ENCODE results near the gene ITIH5. TPM values are rescaled to one million over a fixed set of nuclear protein-coding genes. Genes with fewer than 3 reads are reported as not detected.
"Not testable (repeated sequence)": the region's sequence is repeated elsewhere in the genome, so short reads cannot be mapped to it uniquely, and the experiment has no call there.

The ITIH5 gene
- total RNA-seq, 1 experiment from 2014 or later = not detected

DNA sequence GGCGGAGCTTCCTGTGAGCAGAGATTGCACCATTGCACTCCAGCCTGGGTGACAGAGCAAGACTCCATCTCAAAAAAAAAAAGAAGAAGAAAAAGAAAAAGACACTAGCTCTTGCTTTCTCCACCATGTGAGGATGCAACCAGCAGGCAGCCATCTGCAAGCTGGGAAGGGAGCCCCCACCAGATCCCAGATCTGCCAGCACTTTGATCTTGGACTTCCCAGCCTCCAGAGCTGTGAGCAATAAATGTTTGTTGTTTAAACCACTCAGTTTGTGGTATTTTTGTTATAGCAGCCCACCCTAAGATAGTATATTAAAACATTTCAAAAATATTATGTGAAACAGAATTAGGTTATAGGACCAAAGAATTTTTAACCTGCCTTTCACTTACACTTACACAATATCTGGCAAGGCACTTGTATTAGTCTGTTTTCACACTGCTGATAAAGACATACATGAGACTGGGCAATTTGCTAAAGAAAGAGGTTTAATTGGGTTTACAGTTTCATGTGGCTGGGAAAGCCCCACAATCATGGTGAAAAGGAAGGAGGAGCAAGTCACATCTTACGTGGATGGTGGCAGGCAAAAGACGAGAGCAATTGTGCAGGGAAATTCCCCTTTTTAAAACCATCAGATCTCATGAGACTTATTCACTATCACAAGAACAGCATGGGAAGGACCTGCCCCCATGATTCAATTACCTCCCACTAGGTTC is 24.3 kb upstream of the ITIH5 start:
- H3K27ac Mint-ChIP-seq (ENCODE audit: low read depth, unreplicated experiment); POLR2A ChIA-PET; intact Hi-C loops (cut with micrococcal nuclease); DNase-seq (ENCODE audit: unreplicated experiment); H3K36me3 Mint-ChIP-seq (ENCODE audit: insufficient read depth, unreplicated experiment); BruUV-seq (replicated peaks); H3K27me3 Mint-ChIP-seq (ENCODE audit: insufficient read depth, unreplicated experiment); H3K4me3 Mint-ChIP-seq (ENCODE audit: unreplicated experiment): not testable (repeated sequence)
- Mint-ChIP-seq H3K4me1 (ENCODE audit: insufficient read depth, unreplicated experiment) (peaks cover 12% of the 10 kb centered on the region), H3K9me3 (ENCODE audit: unreplicated experiment) (peaks cover 28% of the 10 kb centered on the region)
- CTCF ChIA-PET = interaction anchor here (1.0 to 1.3 kb wide), 2 partner anchors 166 kb away, joined by 7 read pairs; no protein-coding TSS in a partner anchor

DNA sequence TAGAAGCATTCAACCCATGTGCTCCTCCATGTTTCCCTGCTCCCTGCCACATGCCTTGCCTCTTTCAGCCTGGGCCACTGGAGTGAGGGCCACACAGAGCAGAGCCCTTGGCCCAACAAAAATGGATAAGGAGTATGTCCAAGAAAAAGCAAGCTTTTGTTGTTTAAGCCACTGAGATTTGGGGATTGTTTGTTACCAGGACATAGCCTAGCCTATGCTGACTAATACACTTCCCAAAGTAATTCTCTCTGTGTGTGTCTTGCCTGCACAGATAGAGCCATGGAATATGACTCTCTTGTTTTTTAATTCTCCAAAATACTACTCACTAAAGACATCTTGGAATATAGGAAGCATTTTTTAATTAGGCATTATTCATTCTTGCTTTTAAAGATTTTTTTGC is 22.8 kb upstream of the ITIH5 start:
- H3K36me3 Mint-ChIP-seq (ENCODE audit: insufficient read depth, unreplicated experiment) = no peaks in the 10 kb centered on the region
- DNase-seq (ENCODE audit: unreplicated experiment) = no peak
- no peaks in the 10 kb centered on the region for H3K27me3 Mint-ChIP-seq (ENCODE audit: insufficient read depth, unreplicated experiment)
- CTCF ChIA-PET = interaction anchor here (4.4 to 5.8 kb wide), 2 partner anchors 158 to 165 kb away, joined by 68 to 136 read pairs; no protein-coding TSS in a partner anchor
- H3K4me1 Mint-ChIP-seq (ENCODE audit: insufficient read depth, unreplicated experiment) = peaks cover 12% of the 10 kb centered on the region
- H3K27ac Mint-ChIP-seq (ENCODE audit: low read depth, unreplicated experiment) = no peak overlapping the region
- H3K9me3 Mint-ChIP-seq (ENCODE audit: unreplicated experiment) = peaks cover 28% of the 10 kb centered on the region
- intact Hi-C loops (cut with micrococcal nuclease) = no loop called here
- no peak for TF ChIP-seq CTCF (IDR thresholded peaks at IDR 0.05; ENCODE audit: unreplicated experiment)
- no TSS peak for BruUV-seq (replicated peaks)
- POLR2A ChIA-PET = no interaction called here
- no peak overlapping the region for H3K4me3 Mint-ChIP-seq (ENCODE audit: unreplicated experiment)

DNA sequence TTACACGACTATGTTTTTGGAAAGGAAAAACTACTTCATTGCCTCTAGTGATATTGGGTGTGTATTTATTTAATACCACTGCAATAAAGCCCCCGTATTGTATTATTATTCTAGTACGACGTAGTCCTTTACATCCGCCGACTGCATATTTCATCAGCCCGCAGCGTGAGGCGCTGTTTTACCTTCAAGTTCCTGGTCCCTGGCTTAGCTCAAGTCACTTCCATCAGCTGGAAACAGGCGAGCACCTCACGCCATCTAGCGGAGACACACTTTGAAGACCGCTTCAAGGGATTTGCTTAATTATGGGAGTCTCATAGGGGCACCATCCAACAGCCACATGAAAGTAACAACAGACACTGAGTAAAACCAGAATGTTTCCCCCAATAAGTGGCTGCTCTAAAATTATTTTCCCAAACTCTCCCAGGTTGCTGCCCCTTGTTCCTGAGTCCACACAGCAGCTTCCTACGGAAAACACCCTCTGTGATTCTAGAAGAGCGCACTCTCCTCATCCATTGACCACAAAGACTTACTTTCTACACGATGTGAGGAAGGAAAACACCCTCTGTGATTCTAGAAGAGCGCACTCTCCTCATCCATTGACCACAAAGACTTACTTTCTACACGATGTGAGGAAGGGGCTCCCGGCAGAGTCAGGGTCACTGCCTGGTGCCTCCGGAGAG is 20.6 kb upstream of the ITIH5 start:
- TF ChIP-seq CTCF (IDR thresholded peaks at IDR 0.05; ENCODE audit: unreplicated experiment) = peak; percentile 90
- DNase-seq (ENCODE audit: unreplicated experiment) = peak; percentile 89
- ChIA-PET CTCF (interaction anchor here (0.6 to 5.8 kb wide), 40 partner anchors 9 to 1630 kb away, joined by 3 to 136 read pairs (median 4); no protein-coding TSS in a partner anchor), POLR2A (interaction anchor here (0.7 to 2.2 kb wide), 6 partner anchors 8 to 1263 kb away, joined by 3 to 12 read pairs (median 3); no protein-coding TSS in a partner anchor)
- peaks cover 1% of the 10 kb centered on the region for H3K27me3 Mint-ChIP-seq (ENCODE audit: insufficient read depth, unreplicated experiment)
- no TSS peak for BruUV-seq (replicated peaks)
- H3K36me3 Mint-ChIP-seq (ENCODE audit: insufficient read depth, unreplicated experiment) = no peaks in the 10 kb centered on the region
- peaks cover 12% of the 10 kb centered on the region for H3K4me1 Mint-ChIP-seq (ENCODE audit: insufficient read depth, unreplicated experiment)
- no peak overlapping the region for H3K27ac Mint-ChIP-seq (ENCODE audit: low read depth, unreplicated experiment)
- intact Hi-C loops (cut with micrococcal nuclease) = loop anchor here (1.0 kb wide), 3 partner anchors 158 to 1614 kb away; no protein-coding TSS in a partner anchor
- H3K4me3 Mint-ChIP-seq (ENCODE audit: unreplicated experiment) = no peak overlapping the region
- peaks cover 29% of the 10 kb centered on the region for H3K9me3 Mint-ChIP-seq (ENCODE audit: unreplicated experiment)

DNA sequence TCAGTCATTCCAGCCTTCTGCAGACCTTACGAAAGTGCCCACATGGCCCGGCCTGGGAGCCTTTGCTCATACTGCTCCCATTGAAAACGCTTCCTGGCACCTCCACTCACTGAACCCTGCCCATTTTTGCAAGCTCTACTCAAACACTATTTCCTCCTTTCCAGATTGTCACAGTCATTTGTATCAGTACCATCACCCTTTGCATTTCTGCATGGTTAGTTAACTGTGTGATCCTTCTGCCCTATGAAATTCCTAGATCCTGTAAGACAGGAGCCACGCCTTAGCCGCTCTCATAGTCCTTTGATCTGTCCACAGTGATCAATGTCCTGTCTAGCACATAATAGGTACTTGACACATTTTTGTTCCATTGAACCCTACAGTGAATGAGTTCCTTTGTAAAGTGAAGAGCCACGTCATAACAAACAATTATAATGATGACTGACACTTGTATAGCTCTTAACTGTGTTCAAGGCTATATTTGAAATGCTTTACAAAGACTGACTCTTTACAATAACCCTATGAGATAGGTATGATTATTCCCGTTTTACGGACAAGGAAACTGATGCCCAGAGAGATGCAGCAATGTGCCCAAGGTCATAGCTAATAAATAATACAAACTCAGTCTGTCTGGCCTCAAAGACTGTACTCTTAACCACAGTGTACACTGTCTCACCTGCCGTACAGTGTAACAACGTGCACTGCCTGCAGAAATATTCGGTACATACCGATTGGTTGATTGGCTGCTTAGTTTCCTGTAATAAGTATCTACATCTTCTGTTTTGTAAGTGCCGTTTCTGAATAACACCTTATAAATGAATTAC is 19.8 kb upstream of the ITIH5 start:
- POLR2A ChIA-PET = interaction anchor here (0.7 to 2.2 kb wide), 6 partner anchors 9 to 1263 kb away, joined by 3 to 12 read pairs (median 3); no protein-coding TSS in a partner anchor
- Mint-ChIP-seq H3K4me1 (ENCODE audit: insufficient read depth, unreplicated experiment) (peaks cover 12% of the 10 kb centered on the region), H3K27ac (ENCODE audit: low read depth, unreplicated experiment) (no peak overlapping the region), H3K27me3 (ENCODE audit: insufficient read depth, unreplicated experiment) (peaks cover 9% of the 10 kb centered on the region), H3K4me3 (ENCODE audit: unreplicated experiment) (no peak overlapping the region), H3K9me3 (ENCODE audit: unreplicated experiment) (peaks cover 36% of the 10 kb centered on the region), H3K36me3 (ENCODE audit: insufficient read depth, unreplicated experiment) (no peaks in the 10 kb centered on the region)
- no TSS peak for BruUV-seq (replicated peaks)
- no peak for DNase-seq (ENCODE audit: unreplicated experiment)
- TF ChIP-seq CTCF (IDR thresholded peaks at IDR 0.05; ENCODE audit: unreplicated experiment) = no peak
- intact Hi-C loops (cut with micrococcal nuclease) = loop anchor here (1.0 kb wide), 3 partner anchors 157 to 1615 kb away; no protein-coding TSS in a partner anchor
- CTCF ChIA-PET = interaction anchor here (0.6 to 5.8 kb wide), 30 partner anchors 10 to 1614 kb away, joined by 3 to 136 read pairs (median 4); no protein-coding TSS in a partner anchor

DNA sequence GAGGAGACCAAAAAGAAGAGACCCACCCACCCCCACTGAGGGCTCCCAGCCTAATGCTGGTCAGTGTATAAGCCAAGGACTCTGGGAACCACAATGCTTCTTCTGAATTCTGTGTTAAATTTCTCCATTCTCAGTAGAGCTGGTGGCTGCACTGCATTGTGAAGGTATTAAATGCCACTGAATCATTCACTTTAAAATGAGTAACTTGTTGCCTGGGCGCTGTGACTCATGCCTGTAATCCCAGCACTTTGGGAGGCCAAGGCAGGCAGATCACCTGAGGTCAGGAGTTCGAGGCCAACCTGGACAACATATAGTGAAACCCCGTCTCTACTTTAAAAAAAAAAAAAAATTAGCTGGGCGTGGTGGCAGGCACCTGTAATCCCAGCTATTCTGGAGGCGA is 13.3 kb upstream of the ITIH5 start:
- Mint-ChIP-seq H3K27me3 (ENCODE audit: insufficient read depth, unreplicated experiment) (peaks cover 30% of the 10 kb centered on the region), H3K9me3 (ENCODE audit: unreplicated experiment) (peaks cover 18% of the 10 kb centered on the region)
- CTCF ChIA-PET = interaction anchor here (0.6 to 0.7 kb wide), 2 partner anchors 116 to 151 kb away, joined by 3 read pairs; no protein-coding TSS in a partner anchor
- POLR2A ChIA-PET; H3K4me1 Mint-ChIP-seq (ENCODE audit: insufficient read depth, unreplicated experiment); H3K4me3 Mint-ChIP-seq (ENCODE audit: unreplicated experiment); H3K36me3 Mint-ChIP-seq (ENCODE audit: insufficient read depth, unreplicated experiment); BruUV-seq (replicated peaks); intact Hi-C loops (cut with micrococcal nuclease); H3K27ac Mint-ChIP-seq (ENCODE audit: low read depth, unreplicated experiment): not testable (repeated sequence)
- DNase-seq (ENCODE audit: unreplicated experiment) = peak; percentile 13
